GM23338 (cell line): ENCODE results near the gene NR5A2. TPM values are rescaled to one million over a fixed set of nuclear protein-coding genes. Genes with fewer than 3 reads are reported as not detected.

Experiments used
- ATAC-seq: fragments of 200-7000 bp; cut with Tn5 transposase; 3 replicates; pipeline ENCODE4 v1.9.1; 2020
- DNase-seq: peaks from one replicate; pipeline ENCODE4 v3.0.0-alpha.2; 2015; ENCODE audit warnings: low spot score
- H2AFZ ChIP-seq: fragments of 200-600 bp; sonication (generic); 2 replicates; pipeline ENCODE4 v1.8.0; 2016; ENCODE audit warnings: antibody characterized with exemption, mild to moderate bottlenecking, moderate library complexity
- H3F3A ChIP-seq: fragments of 200-600 bp; sonication (generic); replicated peaks from 2 replicates; pipeline ENCODE4 v1.8.0; 2017; ENCODE audit warnings: antibody characterized with exemption, mixed run types, low read depth
- H3K27ac ChIP-seq: fragments of 200-600 bp; sonication (generic); 2 replicates; pipeline ENCODE4 v1.6.1; 2016; ENCODE audit warnings: low read depth
- H3K27me3 ChIP-seq: fragments of 200-600 bp; sonication (generic); 2 replicates; pipeline ENCODE4 v1.8.0; 2016; ENCODE audit warnings: mild to moderate bottlenecking, mixed run types, moderate library complexity; ENCODE audit not compliant: insufficient read depth
- H3K36me3 ChIP-seq: fragments of 200-600 bp; sonication (generic); 2 replicates; pipeline ENCODE4 v1.8.0; 2016; ENCODE audit warnings: mild to moderate bottlenecking; ENCODE audit not compliant: insufficient read depth
- H3K4me1 ChIP-seq: fragments of 200-600 bp; sonication (generic); 2 replicates; pipeline ENCODE4 v1.8.0; 2016; ENCODE audit warnings: mild to moderate bottlenecking, moderate library complexity; ENCODE audit not compliant: insufficient read depth
- H3K4me2 ChIP-seq: fragments of 200-600 bp; sonication (generic); 2 replicates; pipeline ENCODE4 v1.7.1; 2017; ENCODE audit warnings: mixed run types
- H3K4me3 ChIP-seq: fragments of 200-600 bp; sonication (generic); 2 replicates; pipeline ENCODE4 v1.6.1; 2016; ENCODE audit warnings: mixed run types
- H3K79me2 ChIP-seq: fragments of 200-600 bp; sonication (generic); replicated peaks from 2 replicates; pipeline ENCODE4 v1.8.0; 2017; ENCODE audit warnings: mild to moderate bottlenecking; ENCODE audit not compliant: insufficient read depth
- H3K9me2 ChIP-seq: fragments of 200-600 bp; sonication (generic); 2 replicates; pipeline ENCODE4 v1.8.0; 2017; ENCODE audit not compliant: insufficient read depth
- H4K20me1 ChIP-seq: fragments of 200-600 bp; sonication (generic); replicated peaks from 2 replicates; pipeline ENCODE4 v1.8.0; 2017; ENCODE audit warnings: mild to moderate bottlenecking; ENCODE audit not compliant: insufficient read depth
- H3K27ac Mint-ChIP-seq: 2 replicates; pipeline ENCODE4 v1.8.0; 2020; ENCODE audit warnings: inconsistent platforms, mild to moderate bottlenecking, moderate library complexity, mixed read lengths
- H3K27me3 Mint-ChIP-seq: 3 replicates; pipeline ENCODE4 v1.8.0; 2022; ENCODE audit warnings: low read depth, mild to moderate bottlenecking, moderate library complexity, mixed read lengths, inconsistent platforms; ENCODE audit not compliant: insufficient read depth, poor library complexity
- H3K36me3 Mint-ChIP-seq: 3 replicates; pipeline ENCODE4 v1.8.0; 2021; ENCODE audit warnings: low read depth, mild to moderate bottlenecking, inconsistent platforms, moderate library complexity, mixed read lengths
- H3K4me1 Mint-ChIP-seq: 3 replicates; pipeline ENCODE4 v1.8.0; 2020; ENCODE audit warnings: mild to moderate bottlenecking, inconsistent platforms, mixed read lengths
- H3K4me3 Mint-ChIP-seq: 3 replicates; pipeline ENCODE4 v1.8.0; 2021; ENCODE audit warnings: moderate library complexity, mild to moderate bottlenecking, inconsistent platforms, mixed read lengths
- H3K9me3 Mint-ChIP-seq: 3 replicates; pipeline ENCODE4 v1.8.0; 2020; ENCODE audit warnings: moderate library complexity, mild to moderate bottlenecking, inconsistent platforms, mixed read lengths
- CREB1 ChIP-seq: fragments of 250-450 bp; sonication (Bioruptor Pico); IDR thresholded peaks from 2 replicates; pipeline ENCODE4 v1.5.0; 2020; ENCODE audit warnings: low read depth, mild to moderate bottlenecking, moderate library complexity
- CTCF ChIP-seq, 2 experiments: fragments of 200-600 bp in 1 of 2; sonication (generic) in 1 of 2; conservative IDR thresholded peaks; 2 replicates each; pipeline versions ENCODE4 v1.5.1 to v1.6.1; 2016 to 2017; ENCODE audit warnings: antibody characterized with exemption in 2 of 2, low read depth in 2 of 2, mild to moderate bottlenecking in 2 of 2, moderate library complexity in 1 of 2
- EZH2 ChIP-seq: fragments of 200-600 bp; sonication (generic); IDR thresholded peaks from one replicate; pipeline ENCODE4 v1.8.0; 2017; ENCODE audit warnings: antibody characterized with exemption, mild to moderate bottlenecking, low read depth; ENCODE audit not compliant: unreplicated experiment
- JUNB ChIP-seq: IDR thresholded peaks from one replicate; pipeline ENCODE4 v1.6.1; 2016; ENCODE audit warnings: antibody characterized with exemption; ENCODE audit not compliant: unreplicated experiment
- NANOG ChIP-seq: IDR thresholded peaks from 2 replicates; pipeline ENCODE4 v1.6.1; 2016; ENCODE audit warnings: antibody characterized with exemption, borderline replicate concordance
- REST ChIP-seq: IDR thresholded peaks from one replicate; pipeline ENCODE4 v1.6.1; 2018; ENCODE audit warnings: antibody characterized with exemption; ENCODE audit not compliant: unreplicated experiment
- STAT1 ChIP-seq: IDR thresholded peaks from one replicate; pipeline ENCODE4 v1.6.1; 2016; ENCODE audit warnings: antibody characterized with exemption; ENCODE audit not compliant: unreplicated experiment
- ZNF114 ChIP-seq: fragments of 250-450 bp; sonication (Bioruptor Pico); IDR thresholded peaks from 2 replicates; pipeline ENCODE4 v1.5.0; 2020; ENCODE audit warnings: mild to moderate bottlenecking, moderate library complexity
- ZNF462 ChIP-seq: fragments of 250-450 bp; sonication (Bioruptor Pico); IDR thresholded peaks from 2 replicates; pipeline ENCODE4 v1.5.0; 2020; ENCODE audit warnings: mild to moderate bottlenecking, moderate library complexity
- polyA plus RNA-seq: library from polyadenylated mRNA; unstranded; fragments of >200 nt; fragmentation: Nextera tagmentation; extraction: Ambion mirVana; gene quantifications from 2 replicates; pipeline ENCODE4 v1.2.1, GENCODE V29; 2016
- total RNA-seq: library from RNA; depleted of rRNA; stranded (reverse); fragments of >200 nt; shearing (Covaris generic); gene quantifications from 2 replicates; pipeline ENCODE4 v1.2.3, GENCODE V29; 2014

The NR5A2 gene
- total and polyA plus RNA-seq, 2 experiments from 2014 or later, result 4.4 to 13.1 TPM

GRCh38 chr1:200154069-200154767, 126.7 kb downstream of the NR5A2 start (continued):
- TF ChIP-seq ZNF462 (CRISPR knock-in tag) (no peak), NANOG (no peak), JUNB (no peak), CREB1 (CRISPR knock-in tag) (no peak), ZNF114 (CRISPR knock-in tag) (no peak)

GRCh38 chr1:200157715-200158114, 130.2 kb downstream of the NR5A2 start:
- H3K27ac Mint-ChIP-seq, result no peak overlapping the region
- H3K4me3 Mint-ChIP-seq, result no peak overlapping the region
- no peaks in the 10 kb centered on the region for H3K9me3 Mint-ChIP-seq
- Histone ChIP-seq H3K27me3 (no peaks in the 10 kb centered on the region), H3K4me1 (peaks cover 3% of the 10 kb centered on the region; the same call in 1 of the 2 replicates), H3F3A (no peaks in the 10 kb centered on the region), H3K9me2 (no peaks in the 10 kb centered on the region), H3K4me3 (no peak overlapping the region), H3K36me3 (no peaks in the 10 kb centered on the region), H2AFZ (no peak overlapping the region), H3K79me2 (no peaks in the 10 kb centered on the region), H4K20me1 (no peaks in the 10 kb centered on the region), H3K27ac (no peak overlapping the region), H3K4me2 (no peak overlapping the region)
- H3K27me3 Mint-ChIP-seq, result no peaks in the 10 kb centered on the region
- no peaks in the 10 kb centered on the region for H3K36me3 Mint-ChIP-seq
- no peak for ATAC-seq
- TF ChIP-seq STAT1 (no peak), REST (no peak), CREB1 (CRISPR knock-in tag) (no peak), EZH2 (no peak), CTCF (conservative IDR thresholded peaks at IDR 0.05; ENCODE audit: low read depth in 2 of 2) (no peak), ZNF114 (CRISPR knock-in tag) (no peak)
- no peak for DNase-seq
- H3K4me1 Mint-ChIP-seq, result peaks cover 17% of the 10 kb centered on the region
